Pancreas (tissue), 10 donors: ENCODE results near the gene SH3RF3. TPM values are rescaled to one million over a fixed set of nuclear protein-coding genes. Genes with fewer than 3 reads are reported as not detected.

ENCODE experiments used
- ATAC-seq, 4 donors: fragments of 200-7000 bp; cut with Tn5 transposase; one replicate each; pipeline versions ENCODE4 v1.8.0 to v1.9.1; 2020; ENCODE audit warnings: mild to moderate bottlenecking in 4 of 4, moderate library complexity in 4 of 4
- DNase-seq, 6 donors: peaks; one replicate each; pipeline ENCODE4 v3.0.0-alpha.2; 2020
- FAIRE-seq: peaks from 2 replicates; lab custom pipeline; 2012; peaks lifted over from hg19 to GRCh38; lab: Jason Lieb, UNC
- H3K27ac ChIP-seq, 4 donors: fragments of 200-600 bp; sonication (generic); 1 replicate in 3 of 4; 2 replicates in 1 of 4; pipeline versions ENCODE4 v1.5.0 to v1.8.0; 2020
- H3K27me3 ChIP-seq, 4 donors: fragments of 200-600 bp; one replicate each; pipeline ENCODE4 v1.8.0; 2021
- H3K36me3 ChIP-seq, 3 donors: fragments of 200-600 bp; sonication (generic) in 1 of 3; one replicate each; pipeline versions ENCODE4 v1.5.0 to v1.8.0; 2020 to 2021
- H3K4me1 ChIP-seq, 3 donors: fragments of 200-600 bp; one replicate each; pipeline ENCODE4 v1.8.0; 2021
- H3K4me3 ChIP-seq, 4 donors: fragments of 200-600 bp; sonication (generic) in 2 of 4; one replicate each; pipeline versions ENCODE4 v1.5.0 to v1.8.0; 2020 to 2021
- H3K9me3 ChIP-seq, 4 donors: fragments of 200-600 bp; one replicate each; pipeline ENCODE4 v1.8.0; 2021
- WGBS, 2 donors: extraction: QIAGEN DNeasy Blood & Tissue Kit; methylation state at CpG; one replicate each; pipeline ENCODE4 v1.1.7; 2013; 5-methylcytosine and 5-hydroxymethylcytosine counted together
- intact Hi-C, 3 donors: fragments of 100-400 bp; cut with DNase I; formaldehyde crosslinking; loops; one replicate each; pipeline versions ENCODE4 v1.11.1 to v1.14.2; 2022
- polyA plus RNA-seq, 2 donors: library from polyadenylated mRNA; stranded (reverse); fragments of 200-250 nt; gene quantifications; one replicate each; pipeline ENCODE4 v1.2.3, GENCODE V29; 2013
- total RNA-seq, 6 donors: library from RNA; stranded (reverse); fragmentation: NEBNext Ultra II Directional in 4 of 6; extraction: Animal tissue kit (Norgen Biotek cat#: 25700) in 4 of 6; gene quantifications; one replicate each; pipeline versions ENCODE4 v1.2.1 to v1.2.4, GENCODE V29; 2021 to 2023
- TF ChIP-seq, protein P1 (sequence below), 4 donors: fragments of 200-600 bp; sonication (generic) in 3 of 4; IDR thresholded peaks; one replicate each; pipeline versions ENCODE4 v1.5.0 to v1.8.0; 2021; ENCODE audit warnings: antibody characterized with exemption in 4 of 4
- donor health status: healthy with polysubstance abuse.
- donor health status: DM: no; HTN: no; CAD: no; lungs with moderate emphysema.
- donor health status: DM: no; HTN: no; CAD: no.
- donor health status: control.
- donor health status: control.
- donor health status: Bipolar disorder and iron deficiency.
- donor health status: DM: yes; HTN: yes; CAD: no.
- donor health status: DM: no; HTN: no; CAD: no.
- donor health status: DM: no; HTN: no; CAD: no.
- donor health status: DM: yes; HTN: yes; CAD: no.

The SH3RF3 gene
- total and polyA plus RNA-seq, 8 donors = 1.1 to 3.5 (median 1.8) TPM

DNA sequence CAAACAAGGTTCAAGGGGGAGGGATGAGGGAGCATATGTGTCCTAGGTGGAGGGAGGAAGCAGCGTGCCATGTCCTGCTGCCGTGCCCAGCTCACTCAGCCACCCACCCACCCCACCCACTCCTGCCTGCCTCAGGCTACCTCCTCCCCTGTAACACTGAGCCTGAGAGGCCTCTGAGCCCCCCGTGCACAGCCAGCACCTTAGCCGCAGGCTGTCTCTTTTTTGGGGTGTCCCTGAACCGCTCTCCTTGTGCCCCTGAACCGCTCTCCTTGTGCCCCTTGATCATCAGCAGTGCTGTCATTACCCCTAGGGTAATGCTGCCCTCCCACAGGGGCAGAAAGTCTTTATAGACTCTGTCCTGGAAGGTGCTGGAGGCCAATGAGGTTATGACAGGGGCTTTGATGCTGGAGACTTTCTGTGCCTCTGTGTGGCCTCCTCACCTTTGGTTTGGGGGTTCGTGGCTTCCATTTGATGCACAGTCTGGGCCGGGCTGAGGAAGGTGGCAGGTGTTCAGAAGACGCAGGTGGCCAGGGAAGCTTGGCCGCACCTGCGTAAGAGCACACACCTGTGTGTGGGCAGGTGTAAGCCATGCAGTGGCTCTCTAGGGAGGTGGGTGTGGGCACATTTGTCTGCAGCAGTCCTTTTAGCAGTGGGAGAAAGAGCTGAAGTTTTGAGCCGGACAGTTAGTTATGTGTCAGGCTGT is 344.8 kb downstream of the SH3RF3 start:
- Histone ChIP-seq H3K27me3 (no peaks in the 10 kb centered on the region), H3K4me1 (no peaks in the 10 kb centered on the region), H3K36me3 (no peaks in the 10 kb centered on the region), H3K9me3 (no peaks in the 10 kb centered on the region), H3K4me3 (no peak overlapping the region), H3K27ac (no peak overlapping the region)
- intact Hi-C loops = no loop called here
- ATAC-seq (no peak), FAIRE-seq (no peak), DNase-seq (no peak)
- 72 to 73% methylated on average over 12 of the region's 12 CpGs for WGBS, 2 donors
- TF ChIP-seq, protein P1, sequence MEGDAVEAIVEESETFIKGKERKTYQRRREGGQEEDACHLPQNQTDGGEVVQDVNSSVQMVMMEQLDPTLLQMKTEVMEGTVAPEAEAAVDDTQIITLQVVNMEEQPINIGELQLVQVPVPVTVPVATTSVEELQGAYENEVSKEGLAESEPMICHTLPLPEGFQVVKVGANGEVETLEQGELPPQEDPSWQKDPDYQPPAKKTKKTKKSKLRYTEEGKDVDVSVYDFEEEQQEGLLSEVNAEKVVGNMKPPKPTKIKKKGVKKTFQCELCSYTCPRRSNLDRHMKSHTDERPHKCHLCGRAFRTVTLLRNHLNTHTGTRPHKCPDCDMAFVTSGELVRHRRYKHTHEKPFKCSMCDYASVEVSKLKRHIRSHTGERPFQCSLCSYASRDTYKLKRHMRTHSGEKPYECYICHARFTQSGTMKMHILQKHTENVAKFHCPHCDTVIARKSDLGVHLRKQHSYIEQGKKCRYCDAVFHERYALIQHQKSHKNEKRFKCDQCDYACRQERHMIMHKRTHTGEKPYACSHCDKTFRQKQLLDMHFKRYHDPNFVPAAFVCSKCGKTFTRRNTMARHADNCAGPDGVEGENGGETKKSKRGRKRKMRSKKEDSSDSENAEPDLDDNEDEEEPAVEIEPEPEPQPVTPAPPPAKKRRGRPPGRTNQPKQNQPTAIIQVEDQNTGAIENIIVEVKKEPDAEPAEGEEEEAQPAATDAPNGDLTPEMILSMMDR (IDR thresholded peaks at IDR 0.05) = no peak

DNA sequence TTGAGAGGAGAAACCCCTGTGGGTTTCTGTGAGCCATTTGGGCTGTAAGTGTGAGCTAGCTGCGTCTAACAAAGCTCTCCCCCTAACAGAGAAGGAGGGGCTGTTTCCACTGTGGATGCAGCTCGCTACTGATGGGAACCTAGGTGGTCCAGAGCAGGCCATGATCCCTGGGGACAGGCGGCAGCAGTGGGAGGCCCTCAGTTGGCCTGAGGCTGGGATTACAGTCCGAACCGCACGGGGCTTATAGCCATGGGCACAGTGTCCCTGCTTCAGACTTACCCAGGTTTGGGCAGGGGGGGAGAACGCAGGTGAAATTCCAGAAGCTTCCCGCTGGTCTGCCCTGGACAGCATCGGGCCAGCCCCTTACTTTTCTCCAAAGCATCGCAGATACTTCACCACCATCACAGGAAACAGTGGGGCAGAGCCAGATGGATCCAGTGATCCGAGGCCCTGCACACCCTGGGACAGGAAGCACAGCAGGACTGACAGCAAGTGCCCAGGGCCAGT is 345.4 kb downstream of the SH3RF3 start:
- no peak for FAIRE-seq

DNA sequence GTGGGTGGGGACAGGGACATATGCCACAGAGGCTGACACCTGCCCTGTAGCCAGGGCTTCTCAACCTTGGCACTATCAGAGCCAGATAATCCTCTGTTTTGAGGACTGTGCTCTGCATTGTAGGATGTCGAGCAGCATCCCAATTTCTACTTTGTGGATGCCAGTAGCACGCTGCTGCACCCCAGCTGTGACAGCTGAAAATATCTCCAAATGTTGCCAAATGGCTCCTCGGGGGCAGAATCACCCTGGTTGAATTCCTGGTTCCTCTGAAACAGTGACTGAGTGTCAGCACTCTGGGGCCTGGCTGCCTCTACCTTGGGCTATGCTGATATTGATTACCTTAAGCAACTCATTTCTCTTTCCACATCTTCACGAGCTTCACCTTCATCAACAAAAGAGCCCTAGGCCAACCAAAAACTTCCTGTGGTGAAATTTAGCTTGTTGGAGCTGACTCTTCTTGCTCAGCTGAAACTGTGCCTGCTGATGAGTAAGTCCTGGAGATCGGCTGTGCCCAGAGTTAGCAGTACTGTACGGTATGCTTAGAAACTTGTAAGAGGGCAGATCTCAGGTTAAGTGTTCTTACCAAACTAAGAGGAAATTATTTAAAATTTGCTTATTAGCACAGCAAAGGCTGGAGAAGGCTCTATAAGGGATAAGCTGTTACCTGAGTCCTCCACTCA is 346.7 kb downstream of the SH3RF3 start:
- WGBS, 2 donors = 82 to 86% methylated on average over 6 of the region's 6 CpGs
- no peaks in the 10 kb centered on the region for H3K9me3 ChIP-seq
- intact Hi-C loops = no loop called here
- H3K27me3 ChIP-seq = no peaks in the 10 kb centered on the region
- H3K27ac ChIP-seq = no peak overlapping the region
- no peak for DNase-seq
- ATAC-seq = no peak
- no peak overlapping the region for H3K4me3 ChIP-seq
- peaks cover 3% of the 10 kb centered on the region in 3 donors for H3K4me1 ChIP-seq
- H3K36me3 ChIP-seq = no peaks in the 10 kb centered on the region
- no peak for FAIRE-seq
- TF ChIP-seq, protein P1 (IDR thresholded peaks at IDR 0.05) = no peak

More for the DNA sequence above, 345.4 kb downstream of the SH3RF3 start:
- Histone ChIP-seq H3K4me1 (no peaks in the 10 kb centered on the region), H3K4me3 (no peak overlapping the region), H3K27ac (no peak overlapping the region), H3K27me3 (no peaks in the 10 kb centered on the region), H3K36me3 (no peaks in the 10 kb centered on the region), H3K9me3 (no peaks in the 10 kb centered on the region)
- TF ChIP-seq, protein P1 (IDR thresholded peaks at IDR 0.05) = no peak
- ATAC-seq (no peak), DNase-seq (no peak)
- WGBS, 2 donors = 83 to 85% methylated on average over 11 of the region's 11 CpGs
- intact Hi-C loops = no loop called here

DNA sequence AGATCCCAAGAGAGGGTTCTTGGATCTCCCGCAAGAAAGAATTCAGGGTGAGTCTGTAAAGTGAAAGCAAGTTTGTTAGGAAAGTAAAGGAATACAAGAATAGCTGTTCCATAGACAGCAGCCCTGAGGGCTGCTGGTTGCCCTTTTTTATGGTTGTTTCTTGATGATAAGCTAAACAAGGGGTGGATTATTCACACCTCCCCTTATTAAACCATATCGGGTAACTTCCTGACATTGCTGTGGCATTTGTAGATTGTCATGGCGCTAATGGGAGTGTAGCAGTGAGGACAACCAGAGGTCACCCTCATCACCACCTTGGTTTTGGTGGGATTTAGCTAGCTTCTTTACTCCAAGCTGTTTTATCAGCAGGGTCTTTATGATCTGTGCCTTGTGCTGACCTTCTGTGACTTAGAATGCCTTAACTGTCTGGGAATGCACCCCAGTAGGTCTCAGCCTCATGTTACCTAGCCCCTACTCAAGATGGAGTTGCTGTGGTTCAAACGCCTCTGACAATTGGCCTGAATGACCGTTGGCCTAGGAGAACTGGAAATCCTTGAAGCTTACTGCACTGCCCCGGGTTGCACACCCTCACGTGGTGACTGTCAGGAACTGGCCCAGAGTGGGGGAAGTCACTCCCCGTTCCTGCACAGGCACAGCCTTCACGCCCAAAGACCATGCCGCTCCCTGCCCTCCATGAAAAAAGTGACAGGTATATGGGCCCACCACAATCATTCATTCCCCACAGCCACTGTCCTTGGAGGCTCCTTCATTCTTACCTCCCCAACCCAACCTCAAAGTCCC is 347.8 kb downstream of the SH3RF3 start:
- intact Hi-C loops = no loop called here
- DNase-seq (no peak), FAIRE-seq (no peak), ATAC-seq (no peak)
- Histone ChIP-seq H3K36me3 (no peaks in the 10 kb centered on the region), H3K27me3 (no peaks in the 10 kb centered on the region), H3K9me3 (no peaks in the 10 kb centered on the region), H3K27ac (no peak overlapping the region), H3K4me1 (peaks cover 7 to 14% (median 11%) of the 10 kb centered on the region in 3 donors), H3K4me3 (no peak overlapping the region)
- WGBS, 2 donors = 87 to 91% methylated on average over 10 of the region's 10 CpGs
- TF ChIP-seq, protein P1 (IDR thresholded peaks at IDR 0.05) = no peak
